ENCODE results near the gene OR4K5. TPM values are rescaled to one million over a fixed set of nuclear protein-coding genes. Genes with fewer than 3 reads are reported as not detected.

The OR4K5 gene
- total RNA-seq (2021), result not detected in 2 replicates
- long read RNA-seq, result 0 reads

- Histone ChIP-seq H3K4me2 (ENCODE audit: insufficient read depth, insufficient read length, low read length) (no peak within 1 kb of the TSS), H3K27me3 (ENCODE audit: insufficient read depth, low read length) (peaks cover 2% of the 10 kb centered on the region; the same call in 1 of the 2 replicates), H4K20me1 (ENCODE audit: control insufficient read depth, insufficient read depth, insufficient read length) (no peaks in the 10 kb centered on the region), H3K23ac (ENCODE audit: insufficient read length, low read depth, low read length) (no peak within 1 kb of the TSS), H3K79me2 (ENCODE audit: insufficient read depth, low read length) (no peaks in the 10 kb centered on the region), H3K56ac (ENCODE audit: insufficient read length, low read depth, low read length) (no peak within 1 kb of the TSS), H2BK12ac (ENCODE audit: insufficient read length, low read depth, low read length) (no peak within 1 kb of the TSS), H3K79me1 (ENCODE audit: insufficient read depth, low read depth, low read length, poor library complexity, severe bottlenecking) (no peaks in the 10 kb centered on the region), H4K8ac (replicated peaks; ENCODE audit: insufficient read length, low read depth, low read length) (no peak within 1 kb of the TSS), H3K18ac (ENCODE audit: insufficient read length, low read depth, low read length) (no peak within 1 kb of the TSS), H2BK5ac (ENCODE audit: insufficient read length, low read length) (no peak within 1 kb of the TSS), H2AK5ac (ENCODE audit: insufficient read length, low read length) (no peak within 1 kb of the TSS), H2BK20ac (ENCODE audit: low read depth, low read length, poor library complexity, severe bottlenecking) (no peak within 1 kb of the TSS), H2BK120ac (ENCODE audit: low read depth, low read length, poor library complexity, severe bottlenecking) (no peak within 1 kb of the TSS), H3K27ac (ENCODE audit: insufficient read length, low read depth, low read length) (no peak within 1 kb of the TSS), H3K9me3 (ENCODE audit: control insufficient read depth, low read depth, low read length) (peaks cover 91% of the 10 kb centered on the region), H3K14ac (ENCODE audit: insufficient read depth, low read length) (no peak within 1 kb of the TSS), H3T11ph (ENCODE audit: low read length) (no peak within 1 kb of the TSS), H2BK15ac (ENCODE audit: low read depth, low read length) (no peak within 1 kb of the TSS), H4K5ac (ENCODE audit: insufficient read length, low read depth, low read length) (no peak within 1 kb of the TSS), H3K23me2 (ENCODE audit: insufficient read length, low read depth, low read length, poor library complexity, severe bottlenecking) (no peaks in the 10 kb centered on the region), H4K91ac (ENCODE audit: insufficient read length, low read depth, low read length) (no peak within 1 kb of the TSS), H3K4me1 (ENCODE audit: insufficient read depth, low read length) (no peaks in the 10 kb centered on the region), H2AFZ (ENCODE audit: low read length) (no peak within 1 kb of the TSS), H3K4ac (ENCODE audit: low read depth, low read length) (no peak within 1 kb of the TSS), H3K9ac (ENCODE audit: extremely low read depth, insufficient read length, low read length) (no peak within 1 kb of the TSS)
- Mint-ChIP-seq H3K9me3 (peaks cover under 1 to 10% of the 10 kb centered on the region in 2 experiments), H3K36me3 (ENCODE audit: insufficient read depth in 1 of 3, low read depth in 3 of 3) (peaks cover 0 to 5% (median 2%) of the 10 kb centered on the region in 3 experiments; a peak in 4 of 7 replicates), H3K27ac (no peak within 1 kb of the TSS), H3K4me1 (no peaks in the 10 kb centered on the region), H3K4me3 (no peak within 1 kb of the TSS), H3K27me3 (ENCODE audit: low read depth) (no peaks in the 10 kb centered on the region)
- no peak for DNase-seq
- no peak for TF ChIP-seq CTCF (conservative IDR thresholded peaks at IDR 0.05)
These were observed at the start of gene OR4K5 for GRCh38 chr14:19920021-19920657. Gene OR4K5 (plus strand): TSS chr14:19920607. CDS start chr14:19920607, 0 bp downstream.

Data from H9 (cell line).